K562 (cell line): ENCODE measurements around the gene GAMT. TPM values are rescaled to one million over a fixed set of nuclear protein-coding genes. Genes with fewer than 3 reads are reported as not detected.

Source experiments
- ATAC-seq: fragments of 200-7000 bp; cut with Tn5 transposase; 3 replicates; pipeline ENCODE4 v1.9.1; 2020; ENCODE audit warnings: moderate library complexity
- BruUV-seq: library from RNA; stranded (reverse); fragments of 400-500 nt; replicated peaks from 2 replicates; lab custom pipeline; 2021; lab: Mats Ljungman, UMichigan
- CTCF ChIA-PET: fragments of 300-600 bp; formaldehyde crosslinking; extraction: SDS; loops from one replicate; lab custom pipeline; 2021; ENCODE audit warnings: low intra/inter-chr PET ratio; lab: Yijun Ruan, JAX
- POLR2A ChIA-PET: fragments of 300-600, 350-650 bp; sonication (Branson Sonifier 250); formaldehyde crosslinking; extraction: SDS; loops from one replicate; lab custom pipeline; 2021; ENCODE audit warnings: antibody characterized with exemption, inconsistent platforms; lab: Yijun Ruan, JAX
- DNase-seq, 4 experiments: peaks; one replicate each; pipeline versions ENCODE4 v3.0.0 to v3.0.0-alpha.2; 2011 to 2018; ENCODE audit warnings: low spot score in 3 of 4, mixed read lengths in 3 of 4; ENCODE audit errors: extremely low read depth in 1 of 4
- FAIRE-seq: peaks from 2 replicates; lab custom pipeline; 2011; peaks lifted over from hg19 to GRCh38; lab: Jason Lieb, UNC
- H2AFZ ChIP-seq: 2 replicates; pipeline ENCODE4 v1.6.0; 2011; ENCODE audit warnings: low read depth, low read length, control low read depth, inconsistent platforms
- H3K27ac ChIP-seq: fragments of 200-600 bp; 3 replicates; pipeline ENCODE4 v1.8.0; 2011; ENCODE audit warnings: low read depth, mild to moderate bottlenecking, control low read depth, inconsistent platforms, low read length, moderate library complexity, mixed read lengths; ENCODE audit errors: extremely low read depth
- H3K27me3 ChIP-seq, 2 experiments: fragments of 300-600 bp in 1 of 2; 2 replicates in 1 of 2; 3 replicates in 1 of 2; pipeline versions ENCODE4 v1.6.0 to v1.8.0; 2011; ENCODE audit warnings: inconsistent platforms in 2 of 2, low read length in 2 of 2, mild to moderate bottlenecking in 1 of 2, mixed read lengths in 1 of 2, moderate library complexity in 1 of 2; ENCODE audit not compliant: control insufficient read depth in 2 of 2, insufficient read depth in 2 of 2
- H3K36me3 ChIP-seq: fragments of 300-600 bp; 3 replicates; pipeline ENCODE4 v1.8.0; 2011; ENCODE audit warnings: mild to moderate bottlenecking, low read length, inconsistent platforms; ENCODE audit not compliant: control insufficient read depth, insufficient read depth
- H3K4me1 ChIP-seq, 2 experiments: fragments of 200-600 bp in 1 of 2; replicated peaks in 1 of 2; 2 replicates in 1 of 2; 3 replicates in 1 of 2; pipeline versions ENCODE4 v1.5.1 to v1.8.0; 2011; ENCODE audit warnings: inconsistent platforms in 2 of 2, low read length in 2 of 2, mild to moderate bottlenecking in 1 of 2, mixed read lengths in 1 of 2, moderate library complexity in 1 of 2; ENCODE audit not compliant: control insufficient read depth in 2 of 2, insufficient read depth in 2 of 2
- H3K4me2 ChIP-seq: 2 replicates; pipeline ENCODE4 v1.6.1; 2011; ENCODE audit warnings: low read length, control low read depth, inconsistent platforms, mixed read lengths; ENCODE audit not compliant: insufficient read depth
- H3K4me3 ChIP-seq: fragments of 200-600 bp; sonication (generic), shearing (Covaris generic); 2 replicates; pipeline ENCODE4 v1.5.1; 2016; ENCODE audit warnings: control low read depth, inconsistent platforms
- H3K79me2 ChIP-seq: fragments of 200-600 bp; 3 replicates; pipeline ENCODE4 v1.8.0; 2011; ENCODE audit warnings: low read length, inconsistent platforms; ENCODE audit not compliant: control insufficient read depth, insufficient read depth
- H3K9ac ChIP-seq, 2 experiments: 2 replicates each; pipeline versions ENCODE4 v1.6.0 to v1.6.1; 2011; ENCODE audit warnings: low read depth in 2 of 2, low read length in 2 of 2, control low read depth in 1 of 2, inconsistent platforms in 1 of 2, mild to moderate bottlenecking in 1 of 2, mixed read lengths in 1 of 2; ENCODE audit not compliant: insufficient read depth in 1 of 2
- H3K9me1 ChIP-seq: one replicate; pipeline ENCODE4 v1.6.0; 2011; ENCODE audit warnings: inconsistent platforms, mild to moderate bottlenecking, low read length, moderate library complexity; ENCODE audit not compliant: control insufficient read depth, insufficient read depth
- H3K9me3 ChIP-seq: replicated peaks from 2 replicates; pipeline ENCODE4 v1.5.1; 2011; ENCODE audit warnings: low read depth, low read length, inconsistent platforms; ENCODE audit not compliant: control insufficient read depth, insufficient read depth
- H4K20me1 ChIP-seq: replicated peaks from 2 replicates; pipeline ENCODE4 v1.6.1; 2011; ENCODE audit warnings: low read length, inconsistent platforms, mixed read lengths; ENCODE audit not compliant: control insufficient read depth, insufficient read depth
- NFXL1 ChIP-seq: fragments of 450-650 bp; formaldehyde crosslinking; IDR thresholded peaks from 2 replicates; pipeline ENCODE4 v1.4.0; 2021; ENCODE audit warnings: mild to moderate bottlenecking
- ZBTB7A ChIP-seq: IDR thresholded peaks from 2 replicates; pipeline ENCODE4 v1.6.1; 2011; ENCODE audit warnings: low read depth, mild to moderate bottlenecking, low read length, moderate library complexity, borderline replicate concordance; ENCODE audit not compliant: control insufficient read depth
- ZNF311 ChIP-seq: fragments of 250-450 bp; sonication (Bioruptor Pico); IDR thresholded peaks from 2 replicates; pipeline ENCODE4 v1.4.0; 2020; ENCODE audit warnings: mild to moderate bottlenecking, moderate library complexity
- ZNF407 ChIP-seq: fragments of 450-650 bp; IDR thresholded peaks from 2 replicates; pipeline ENCODE4 v1.6.1; 2016; ENCODE audit warnings: low read depth
- ZNF764 ChIP-seq: fragments of 250-450 bp; sonication (Bioruptor Pico); IDR thresholded peaks from 2 replicates; pipeline ENCODE4 v1.4.0; 2020; ENCODE audit warnings: low read depth, mild to moderate bottlenecking, moderate library complexity
- WGBS: fragments of 100-300 bp; shearing (Covaris generic); methylation state at CpG from one replicate; pipeline ENCODE4 v1.1.6; 2016; ENCODE audit warnings: low coverage, mixed read lengths; ENCODE audit not compliant: insufficient coverage; ENCODE audit errors: missing lambda C conversion rate; 5-methylcytosine and 5-hydroxymethylcytosine counted together
- in situ Hi-C: fragments of 300-500 bp; cut with MboI; formaldehyde crosslinking; loops from 4 replicates; pipeline ENCODE4 v1.15.0; 2018; ENCODE audit warnings: inconsistent platforms, mixed read lengths
- intact Hi-C: fragments of 100-400 bp; cut with micrococcal nuclease; formaldehyde crosslinking; loops from 2 replicates; pipeline ENCODE4 v1.14.2; 2022
- polyA plus RNA-seq, 8 experiments: library from polyadenylated mRNA; depleted of rRNA in 4 of 8; stranded (reverse) in 5 of 8; unstranded in 3 of 8; fragments of >200 nt; fragmentation: Nextera tagmentation in 2 of 8; fragmentation: Illumina TruSeq in 1 of 8; extraction: Ambion mirVana in 2 of 8; extraction: Trizol in 1 of 8; gene quantifications; 2 replicates each; pipeline versions ENCODE4 v1.2.1 to v1.2.3, GENCODE V29; 2011 to 2014; ENCODE audit warnings: inconsistent platforms in 1 of 8, missing spikeins in 1 of 8
- total RNA-seq, 7 experiments: library from RNA; depleted of rRNA in 6 of 7; stranded (reverse); fragments of >200 nt in 6 of 7; fragmentation: Illumina TruSeq in 2 of 7; extraction: Trizol in 2 of 7; gene quantifications; 2 replicates each; pipeline versions ENCODE4 v1.2.1 to v1.2.3, GENCODE V29; 2011 to 2021; ENCODE audit warnings: low replicate concordance in 1 of 7
- TF ChIP-seq, protein P1 (sequence below): sonication (generic); formaldehyde crosslinking; IDR thresholded peaks from 2 replicates; pipeline ENCODE4 v1.8.1; 2023; ENCODE audit warnings: missing genetic modification reagents, mild to moderate bottlenecking, borderline replicate concordance

Gene GAMT
- total and polyA plus RNA-seq, 9 of the 15 experiments (the other 6 are each of a cell fraction or from before 2014, with no cell fraction given): 1.3 to 35.3 (median 27.2) TPM

DNA sequence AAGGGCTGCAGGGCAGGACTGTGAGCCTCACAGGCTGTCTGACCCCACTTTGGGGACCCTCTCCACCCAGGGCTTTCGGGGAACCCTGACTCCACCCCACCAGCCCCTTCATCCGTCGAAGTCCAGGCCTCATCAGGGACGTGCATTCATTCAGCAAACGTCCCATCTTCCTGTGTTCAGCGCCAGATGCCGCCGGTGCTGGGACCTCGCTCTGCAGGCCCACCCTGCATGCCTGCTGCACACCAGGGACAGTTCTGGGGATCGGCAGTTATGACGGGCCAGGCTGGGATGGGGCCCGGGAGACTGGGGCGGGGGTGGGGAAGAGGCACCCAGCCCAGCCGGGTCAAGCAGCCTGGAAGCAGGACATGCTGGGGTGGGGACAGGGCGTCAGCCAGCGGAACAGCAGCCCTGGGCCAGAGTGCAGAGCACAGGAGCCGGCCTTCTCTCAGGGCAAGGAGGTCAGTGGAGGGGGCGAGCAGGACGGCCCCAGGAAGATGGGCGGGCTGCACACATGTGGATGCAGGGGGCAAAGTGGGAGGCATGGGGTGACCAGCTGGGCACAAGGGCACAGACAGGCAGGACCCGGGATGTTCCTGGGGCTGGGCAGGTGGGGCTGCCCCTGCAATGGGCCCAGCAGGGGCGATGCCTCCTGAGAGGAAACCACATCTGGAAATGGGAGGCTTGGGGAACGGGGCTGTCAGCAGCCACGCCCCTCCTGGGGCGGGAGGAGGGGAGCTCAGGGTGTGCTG is 5.1 kb downstream of the GAMT start:
- no peak for FAIRE-seq
- CTCF ChIA-PET: no interaction called here
- H4K20me1 ChIP-seq: peaks cover 7% of the 10 kb centered on the region; the same call in 1 of the 2 replicates
- intact Hi-C loops (no loop called here), in situ Hi-C loops (no loop called here)
- H2AFZ ChIP-seq: no peak overlapping the region
- H3K4me1 ChIP-seq: peaks cover 5 to 75% of the 10 kb centered on the region in 2 experiments; a peak in 3 of 5 replicates
- no peaks in the 10 kb centered on the region for H3K9me3 ChIP-seq
- H3K27ac ChIP-seq: no peak overlapping the region
- BruUV-seq: no TSS peak
- H3K36me3 ChIP-seq: peaks cover 47% of the 10 kb centered on the region; the same call in 2 of the 3 replicates
- POLR2A ChIA-PET: interaction anchor here (0.8 to 1.5 kb wide), 3 partner anchors 11 to 31 kb away, joined by 3 to 6 read pairs (median 4); no protein-coding TSS in a partner anchor
- WGBS: 47% methylated on average over 15 of the region's 25 CpGs
- ATAC-seq: peak; percentile 31
- H3K79me2 ChIP-seq: peaks cover 12% of the 10 kb centered on the region
- peak overlapping the region in 1 of 2 experiments; percentile 75; a peak in 2 of 4 replicates for H3K9ac ChIP-seq
- peak in 3 of 4 experiments; percentile 37 to 47 (median 47) for DNase-seq
- H3K9me1 ChIP-seq: no peaks in the 10 kb centered on the region
- no peaks in the 10 kb centered on the region for H3K27me3 ChIP-seq
- H3K4me3 ChIP-seq: no peak overlapping the region
- H3K4me2 ChIP-seq: no peak overlapping the region
- TF ChIP-seq NFXL1: no peak
- no peak for TF ChIP-seq ZNF311 (CRISPR knock-in tag)
- TF ChIP-seq ZNF407: no peak
- TF ChIP-seq, protein P1, sequence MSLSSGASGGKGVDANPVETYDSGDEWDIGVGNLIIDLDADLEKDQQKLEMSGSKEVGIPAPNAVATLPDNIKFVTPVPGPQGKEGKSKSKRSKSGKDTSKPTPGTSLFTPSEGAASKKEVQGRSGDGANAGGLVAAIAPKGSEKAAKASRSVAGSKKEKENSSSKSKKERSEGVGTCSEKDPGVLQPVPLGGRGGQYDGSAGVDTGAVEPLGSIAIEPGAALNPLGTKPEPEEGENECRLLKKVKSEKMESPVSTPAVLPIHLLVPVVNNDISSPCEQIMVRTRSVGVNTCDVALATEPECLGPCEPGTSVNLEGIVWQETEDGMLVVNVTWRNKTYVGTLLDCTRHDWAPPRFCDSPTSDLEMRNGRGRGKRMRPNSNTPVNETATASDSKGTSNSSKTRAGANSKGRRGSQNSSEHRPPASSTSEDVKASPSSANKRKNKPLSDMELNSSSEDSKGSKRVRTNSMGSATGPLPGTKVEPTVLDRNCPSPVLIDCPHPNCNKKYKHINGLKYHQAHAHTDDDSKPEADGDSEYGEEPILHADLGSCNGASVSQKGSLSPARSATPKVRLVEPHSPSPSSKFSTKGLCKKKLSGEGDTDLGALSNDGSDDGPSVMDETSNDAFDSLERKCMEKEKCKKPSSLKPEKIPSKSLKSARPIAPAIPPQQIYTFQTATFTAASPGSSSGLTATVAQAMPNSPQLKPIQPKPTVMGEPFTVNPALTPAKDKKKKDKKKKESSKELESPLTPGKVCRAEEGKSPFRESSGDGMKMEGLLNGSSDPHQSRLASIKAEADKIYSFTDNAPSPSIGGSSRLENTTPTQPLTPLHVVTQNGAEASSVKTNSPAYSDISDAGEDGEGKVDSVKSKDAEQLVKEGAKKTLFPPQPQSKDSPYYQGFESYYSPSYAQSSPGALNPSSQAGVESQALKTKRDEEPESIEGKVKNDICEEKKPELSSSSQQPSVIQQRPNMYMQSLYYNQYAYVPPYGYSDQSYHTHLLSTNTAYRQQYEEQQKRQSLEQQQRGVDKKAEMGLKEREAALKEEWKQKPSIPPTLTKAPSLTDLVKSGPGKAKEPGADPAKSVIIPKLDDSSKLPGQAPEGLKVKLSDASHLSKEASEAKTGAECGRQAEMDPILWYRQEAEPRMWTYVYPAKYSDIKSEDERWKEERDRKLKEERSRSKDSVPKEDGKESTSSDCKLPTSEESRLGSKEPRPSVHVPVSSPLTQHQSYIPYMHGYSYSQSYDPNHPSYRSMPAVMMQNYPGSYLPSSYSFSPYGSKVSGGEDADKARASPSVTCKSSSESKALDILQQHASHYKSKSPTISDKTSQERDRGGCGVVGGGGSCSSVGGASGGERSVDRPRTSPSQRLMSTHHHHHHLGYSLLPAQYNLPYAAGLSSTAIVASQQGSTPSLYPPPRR (CRISPR knock-in tag): no peak
- TF ChIP-seq ZNF764 (CRISPR knock-in tag): no peak
- TF ChIP-seq ZBTB7A: no peak
